SH-SY5Y (cell line): ENCODE data around the gene BABAM2.

ENCODE experiments used
- GATA2 ChIP-seq: IDR thresholded peaks from 2 replicates; pipeline ENCODE4 v1.6.1; 2011; ENCODE audit warnings: mild to moderate bottlenecking, low read depth, low read length
- GATA3 ChIP-seq: IDR thresholded peaks from 2 replicates; pipeline ENCODE4 v1.6.1; 2011; ENCODE audit warnings: low read depth, mild to moderate bottlenecking, low read length, moderate library complexity

DNA sequence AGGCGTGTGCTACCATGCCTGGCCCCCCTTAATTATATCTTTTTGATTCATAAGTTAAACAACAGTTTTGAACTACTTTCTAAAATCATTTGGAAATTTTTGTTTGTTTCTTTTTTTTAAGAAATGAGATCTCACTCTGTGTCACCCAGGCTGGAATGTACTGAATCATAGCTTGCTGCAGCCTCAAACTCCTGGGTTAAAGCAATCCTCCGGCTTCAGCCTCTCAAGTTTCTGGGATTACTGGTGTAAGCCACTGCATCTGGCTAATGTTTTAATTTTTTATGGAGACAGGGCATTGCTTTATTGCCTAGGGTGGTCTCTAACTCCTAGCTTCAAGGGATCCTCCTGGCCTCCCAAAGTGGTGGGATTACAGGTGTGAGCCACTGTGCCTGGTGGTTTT is 71.5 kb downstream of the BABAM2 start:
- no peak for TF ChIP-seq GATA2
- no peak for TF ChIP-seq GATA3
